ENCODE results near the gene TECPR1.

GRCh38 chr7:98229441-98229840 is 22.6 kb downstream of the TECPR1 start:
- TF ChIP-seq CTCF (IDR thresholded peaks at IDR 0.05; ENCODE audit: low read length) (no peak), EZH2phosphoT487 (IDR thresholded peaks at IDR 0.05; ENCODE audit: low read length) (no peak)
